H7 (cell line): ENCODE results near the gene HMGA1. TPM values are rescaled to one million over a fixed set of nuclear protein-coding genes. Genes with fewer than 3 reads are reported as not detected.
"Not testable (repeated sequence)": the region's sequence is repeated elsewhere in the genome, so short reads cannot be mapped to it uniquely, and the experiment has no call there.

Source experiments
- DNase-seq: peaks from one replicate; pipeline ENCODE4 v3.0.0; 2012
- H3K27me3 ChIP-seq: 2 replicates; pipeline ENCODE4 v1.6.0; 2011; ENCODE audit warnings: mild to moderate bottlenecking, low read length; ENCODE audit not compliant: control insufficient read depth, insufficient read depth
- H3K36me3 ChIP-seq: replicated peaks from 2 replicates; pipeline ENCODE4 v1.5.1; 2011; ENCODE audit warnings: low read length; ENCODE audit not compliant: control insufficient read depth, insufficient read depth
- H3K4me3 ChIP-seq: 2 replicates; pipeline ENCODE4 v1.5.1; 2011; ENCODE audit warnings: low read depth, mild to moderate bottlenecking, control low read depth, low read length, moderate library complexity; ENCODE audit not compliant: insufficient read depth
- total RNA-seq: library from RNA; depleted of rRNA; stranded (reverse); fragments of >200 nt; shearing (Covaris generic); gene quantifications from 2 replicates; pipeline ENCODE4 v1.2.3, GENCODE V29; 2014

Gene HMGA1
- total RNA-seq, 1 experiment from 2014 or later, result 1,892 TPM

GRCh38 chr6:34241351-34242215 is 4.9 kb downstream of the HMGA1 start:
- peaks cover 52% of the 10 kb centered on the region for H3K36me3 ChIP-seq
- no peaks in the 10 kb centered on the region for H3K27me3 ChIP-seq
- peak; percentile 17 for DNase-seq
- H3K4me3 ChIP-seq, result no peak overlapping the region

DNA sequence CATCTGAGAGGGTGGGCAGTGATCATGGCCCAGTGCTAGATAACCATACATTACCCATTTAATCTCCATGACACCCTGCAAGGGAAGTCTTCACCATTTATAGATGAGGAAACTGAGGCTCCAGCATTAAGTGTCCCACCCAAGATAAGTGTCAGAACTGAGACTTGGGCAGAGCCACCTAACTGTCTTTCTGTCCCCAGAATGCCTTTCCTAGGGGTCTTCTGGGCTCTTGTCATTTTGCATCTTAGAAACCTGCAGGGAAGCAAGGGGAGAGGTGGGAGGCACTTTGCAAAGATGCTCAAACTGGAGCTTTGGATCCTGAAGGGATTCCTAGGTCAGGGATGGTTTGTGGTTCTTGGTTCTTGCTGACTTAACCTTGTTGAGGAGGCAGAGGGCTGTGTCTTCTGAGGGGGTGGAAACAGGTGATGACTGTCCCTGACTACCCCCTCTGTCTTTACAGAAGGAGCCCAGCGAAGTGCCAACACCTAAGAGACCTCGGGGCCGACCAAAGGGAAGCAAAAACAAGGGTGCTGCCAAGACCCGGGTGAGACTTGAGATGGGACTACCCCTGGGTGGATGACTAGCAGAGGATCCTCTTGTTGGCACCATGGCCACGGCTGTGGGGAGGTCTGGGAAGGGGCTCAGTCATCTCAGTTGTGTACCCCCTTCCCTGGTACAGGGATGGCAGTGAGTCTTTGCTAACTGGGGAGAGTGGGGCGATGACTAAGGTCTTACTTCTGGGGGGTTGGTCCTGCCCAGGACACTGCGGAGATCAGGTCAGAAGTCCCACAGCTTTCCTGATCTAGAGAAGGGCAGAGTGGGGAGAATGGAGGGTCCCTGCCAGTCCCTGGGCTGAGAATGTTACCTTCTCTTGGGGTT is 5.8 kb downstream of the HMGA1 start:
- Histone ChIP-seq H3K27me3 (no peaks in the 10 kb centered on the region), H3K36me3 (peaks cover 52% of the 10 kb centered on the region), H3K4me3 (no peak overlapping the region)
- peak; percentile 26 for DNase-seq

DNA sequence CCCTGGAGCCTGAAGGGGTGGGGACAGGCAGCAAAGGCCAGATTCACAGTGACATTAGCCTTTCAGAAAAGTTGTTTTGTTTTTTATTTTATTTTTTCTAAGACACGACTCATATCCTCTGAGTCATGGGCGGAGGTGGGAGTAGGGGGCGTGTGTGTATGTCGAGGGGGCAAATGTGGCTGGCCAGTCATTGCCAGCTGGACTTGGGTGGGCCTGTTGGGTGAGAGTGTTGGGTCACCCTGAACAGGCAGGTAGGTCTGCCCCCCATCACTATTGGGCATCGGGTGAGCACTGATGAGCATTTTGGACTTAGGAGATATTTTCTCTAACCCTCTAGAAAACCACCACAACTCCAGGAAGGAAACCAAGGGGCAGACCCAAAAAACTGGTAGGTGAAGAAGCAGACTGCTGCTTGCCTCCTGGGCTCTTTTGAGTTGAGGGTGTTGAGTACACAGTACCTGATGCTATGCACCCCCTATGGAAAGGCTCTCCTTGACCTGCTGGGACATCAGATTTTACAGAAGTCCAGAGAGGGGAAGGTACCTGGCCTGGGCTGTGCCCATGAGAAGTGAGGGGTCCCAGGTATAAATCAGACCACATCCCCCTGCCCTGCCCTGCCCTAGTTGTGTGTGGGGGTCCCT is 6.6 kb downstream of the HMGA1 start:
- Histone ChIP-seq H3K36me3 (peaks cover 51% of the 10 kb centered on the region), H3K4me3 (no peak overlapping the region), H3K27me3 (no peaks in the 10 kb centered on the region)
- DNase-seq, result peak; percentile 20

DNA sequence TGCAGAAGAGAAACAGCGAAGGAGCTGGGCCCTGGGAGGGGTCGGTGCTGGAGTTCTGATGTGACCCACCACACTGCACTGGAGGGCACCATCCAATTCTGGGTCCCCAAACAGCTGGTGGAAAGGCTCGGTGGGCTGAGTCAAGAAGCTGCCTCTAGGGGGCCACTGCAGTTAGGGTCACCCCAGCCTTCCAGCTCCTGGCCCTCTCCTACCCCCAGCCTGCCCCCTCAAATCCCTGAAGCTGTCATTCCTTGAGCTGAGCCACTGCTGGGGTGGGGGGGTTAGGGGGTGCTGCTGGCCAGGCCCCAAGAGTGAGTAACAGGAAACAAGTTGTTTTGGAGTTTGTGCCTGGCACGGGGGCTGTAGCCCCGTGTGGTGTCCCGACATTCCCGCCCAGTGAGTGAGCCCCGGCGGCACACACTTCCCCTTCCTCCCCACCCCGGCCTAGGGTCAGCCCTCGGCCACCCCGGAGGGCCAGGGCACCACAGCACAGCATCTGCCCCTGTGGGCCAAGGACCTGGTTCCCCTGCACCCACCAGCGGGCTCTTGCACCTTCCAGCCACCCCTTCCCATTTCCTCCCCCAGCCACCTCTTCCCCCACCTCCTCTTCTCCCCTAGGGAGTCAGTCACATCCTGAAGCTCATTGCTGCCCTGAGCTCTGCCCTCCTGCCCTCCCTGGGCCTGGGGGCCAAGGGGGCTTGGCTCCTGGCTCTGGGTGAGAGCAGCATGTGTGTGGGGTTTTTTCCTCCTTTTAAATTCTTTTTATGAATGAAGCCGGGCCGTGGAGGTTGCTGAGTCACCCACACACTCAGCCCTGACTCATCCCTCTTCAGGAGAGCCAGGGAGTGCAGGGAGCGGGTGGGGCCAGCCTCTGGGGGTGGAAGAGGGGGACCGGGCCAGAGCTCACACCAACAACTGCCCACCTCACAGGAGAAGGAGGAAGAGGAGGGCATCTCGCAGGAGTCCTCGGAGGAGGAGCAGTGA is 7.5 kb downstream of the HMGA1 start:
- H3K36me3 ChIP-seq, result peaks cover 49% of the 10 kb centered on the region
- DNase-seq, result peak; percentile 73
- H3K27me3 ChIP-seq, result no peaks in the 10 kb centered on the region
- no peak overlapping the region for H3K4me3 ChIP-seq

GRCh38 chr6:34245032-34245760 is 8.5 kb downstream of the HMGA1 start:
- not testable (repeated sequence) for H3K4me3 ChIP-seq, H3K27me3 ChIP-seq
- DNase-seq, result peak; percentile 9
- H3K36me3 ChIP-seq, result peaks cover 40% of the 10 kb centered on the region

- H3K27me3 ChIP-seq, DNase-seq, H3K4me3 ChIP-seq: not testable (repeated sequence)
- H3K36me3 ChIP-seq, result peaks cover 35% of the 10 kb centered on the region
These were observed 9.1 kb downstream of the HMGA1 start for GRCh38 chr6:34245761-34246140.

GRCh38 chr6:34246249-34246562 is 9.5 kb downstream of the HMGA1 start:
- Histone ChIP-seq H3K36me3 (peaks cover 31% of the 10 kb centered on the region), H3K27me3 (no peaks in the 10 kb centered on the region), H3K4me3 (no peak overlapping the region)
- peak; percentile 57 for DNase-seq

DNA sequence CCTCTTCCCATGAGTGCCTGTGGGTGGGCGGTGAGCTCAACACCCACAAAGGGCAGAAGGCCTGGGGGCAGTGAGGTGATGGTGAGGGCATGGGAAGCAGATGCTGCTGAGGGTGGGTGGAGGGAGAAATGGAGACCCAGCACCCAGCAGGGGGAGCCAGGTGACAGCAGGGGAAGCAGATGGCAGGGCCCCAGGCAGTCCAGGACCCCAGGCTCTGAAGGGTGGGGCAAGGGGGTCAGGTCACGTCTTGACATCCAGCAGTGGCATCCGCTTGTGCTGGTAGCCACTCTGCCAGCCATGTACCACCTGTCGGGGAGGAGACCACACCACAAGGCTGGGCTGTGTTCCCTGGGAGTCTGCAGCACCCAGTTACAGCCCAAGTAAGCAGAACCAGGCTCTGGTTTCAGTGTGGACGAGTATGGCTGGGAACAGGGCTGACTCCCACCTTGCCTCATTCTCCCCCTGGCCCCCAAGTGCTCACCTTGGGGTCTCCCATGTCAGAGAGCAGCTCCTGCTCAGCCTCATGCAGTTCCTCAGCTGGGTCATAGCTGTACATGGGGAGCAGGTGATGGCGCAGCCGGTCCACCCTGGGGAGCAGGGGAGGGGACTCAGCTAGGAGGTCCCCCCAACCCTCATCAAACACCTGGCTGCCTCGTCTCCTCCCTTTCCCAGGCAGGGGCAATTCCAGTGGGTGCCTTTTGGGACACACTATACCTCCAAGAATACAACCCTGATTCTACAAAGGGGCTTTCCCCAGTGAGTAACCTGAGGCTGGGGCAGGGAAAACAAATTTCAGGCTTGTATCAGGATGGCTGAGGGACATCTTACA is 10.1 kb downstream of the HMGA1 start:
- Histone ChIP-seq H3K36me3 (peaks cover 25% of the 10 kb centered on the region), H3K27me3 (no peaks in the 10 kb centered on the region), H3K4me3 (no peak overlapping the region)
- DNase-seq, result peak; percentile 81

GRCh38 chr6:34247481-34248197 is 11.0 kb downstream of the HMGA1 start:
- Histone ChIP-seq H3K4me3 (peak overlapping the region; percentile 90; the same call in 1 of the 2 replicates), H3K27me3 (no peaks in the 10 kb centered on the region), H3K36me3 (peaks cover 17% of the 10 kb centered on the region)
- DNase-seq, result peak; percentile 60

DNA sequence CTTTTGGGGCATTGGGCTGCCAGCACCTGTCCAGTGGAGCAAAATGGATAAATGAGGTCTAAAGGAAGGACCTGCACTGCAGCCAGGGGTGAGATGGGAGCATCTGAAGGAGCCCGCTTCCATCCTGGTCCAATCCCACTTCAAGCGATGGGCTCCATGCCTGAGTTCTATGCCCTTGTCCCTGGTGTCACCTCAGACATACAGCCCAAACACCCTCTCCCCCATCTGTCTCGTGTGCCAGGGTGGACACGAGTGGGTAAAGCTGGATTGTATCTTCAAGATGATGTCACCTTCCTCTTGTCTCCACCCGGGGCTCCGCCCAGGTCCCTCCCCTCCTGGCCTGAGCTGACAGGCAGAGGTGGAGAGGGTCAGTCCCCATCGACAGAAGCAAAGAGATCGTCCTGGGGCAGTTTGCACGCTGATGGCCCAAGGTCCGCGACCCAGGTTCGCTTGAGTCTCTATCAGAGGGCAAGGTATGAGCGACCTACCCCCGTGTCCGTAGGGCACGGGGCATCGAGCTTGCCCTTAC is 11.6 kb downstream of the HMGA1 start:
- peak; percentile 76 for DNase-seq
- H3K27me3 ChIP-seq, result no peaks in the 10 kb centered on the region

DNA sequence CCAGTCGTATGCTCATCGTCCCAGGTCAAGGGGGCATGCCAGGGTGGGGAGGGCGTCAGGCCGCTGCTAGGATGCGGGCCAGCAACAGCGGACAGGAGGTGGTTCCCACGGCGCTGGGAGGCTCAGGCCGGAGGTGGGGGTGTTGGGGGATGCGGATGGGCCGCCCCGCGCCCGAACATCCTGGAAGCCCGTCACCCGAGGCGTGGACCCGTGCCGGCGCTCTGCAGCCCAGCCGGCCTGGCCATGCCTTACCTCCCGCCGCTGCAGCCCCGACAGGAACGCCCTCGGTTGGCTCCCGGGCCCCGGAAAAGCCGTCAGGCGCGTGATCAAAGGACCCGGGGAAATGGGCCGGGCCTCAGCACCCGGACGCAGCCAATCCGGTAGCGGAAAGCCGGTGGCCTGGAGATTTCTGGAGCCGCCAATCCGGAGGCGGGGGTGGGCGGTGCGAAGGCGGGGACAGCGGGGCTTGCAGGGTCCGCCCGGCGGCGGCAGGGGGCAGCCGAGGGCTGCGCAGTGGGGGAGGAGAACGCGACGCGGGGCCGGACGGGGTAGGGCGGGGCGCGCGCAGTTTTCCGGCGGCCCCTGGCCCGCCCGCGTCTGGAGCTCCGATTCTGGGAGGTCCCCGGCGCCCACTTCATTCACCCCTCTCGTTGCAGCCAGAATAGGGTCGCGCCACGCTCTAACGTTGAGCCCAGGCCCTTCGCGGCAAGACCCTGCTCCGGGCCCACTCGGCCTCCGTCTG is 12.2 kb downstream of the HMGA1 start, which contains the start of gene SMIM29:
Gene SMIM29, minus strand, starts transcription at position 280 of the 742 bp plus-strand sequence. CDS start 1,215 bp downstream, outside the sequence.
- H3K4me3 ChIP-seq, result peak within 1 kb of the TSS; percentile 90
- H3K27me3 ChIP-seq, result no peaks in the 10 kb centered on the region
- H3K36me3 ChIP-seq, result peaks cover 6% of the 10 kb centered on the region
- peak; percentile 99 for DNase-seq

More for the DNA sequence above, 11.6 kb downstream of the HMGA1 start:
- Histone ChIP-seq H3K4me3 (peak overlapping the region; percentile 90), H3K36me3 (peaks cover 12% of the 10 kb centered on the region)
